GM12878 (cell line): ENCODE measurements around the gene PPARA. TPM values are rescaled to one million over a fixed set of nuclear protein-coding genes. Genes with fewer than 3 reads are reported as not detected.

Experiments
- ATAC-seq: fragments of 200-7000 bp; cut with Tn5 transposase; 3 replicates; pipeline ENCODE4 v1.9.1; 2020; ENCODE audit warnings: mild to moderate bottlenecking, moderate library complexity
- BruUV-seq: library from RNA; stranded (reverse); fragments of 400-500 nt; replicated peaks from 2 replicates; lab custom pipeline; 2021; lab: Mats Ljungman, UMichigan
- CTCF ChIA-PET: fragments of 300-600 bp; sonication (Branson Sonifier 250); formaldehyde crosslinking; extraction: SDS; loops from one replicate; lab custom pipeline; 2021; ENCODE audit warnings: inconsistent platforms; lab: Yijun Ruan, JAX
- POLR2A ChIA-PET: fragments of 350-600 bp; formaldehyde crosslinking; extraction: SDS; loops from one replicate; lab custom pipeline; 2021; ENCODE audit warnings: inconsistent platforms; lab: Charles Lee
- RAD21 ChIA-PET: fragments of 300-600 bp; sonication (Branson Sonifier 250); formaldehyde crosslinking; loops from one replicate; lab custom pipeline; 2023; ENCODE audit warnings: antibody characterized with exemption; ENCODE audit not compliant: unreplicated experiment; lab: Charles Lee
- SMC1A ChIA-PET: fragments of 300-600 bp; sonication (Branson Sonifier 250); formaldehyde crosslinking; loops from one replicate; lab custom pipeline; 2023; ENCODE audit not compliant: unreplicated experiment, uncharacterized antibody; lab: Charles Lee
- DNase-seq: peaks from one replicate; pipeline ENCODE4 v3.0.0-alpha.2; 2011; ENCODE audit warnings: low read depth, low spot score
- FAIRE-seq: peaks from 3 replicates; lab custom pipeline; 2011; peaks lifted over from hg19 to GRCh38; lab: Jason Lieb, UNC
- H2AFZ ChIP-seq: 2 replicates; pipeline ENCODE4 v1.6.0; 2011; ENCODE audit warnings: low read depth, low read length, control low read depth; ENCODE audit not compliant: control insufficient read depth
- H3K27ac ChIP-seq: 2 replicates; pipeline ENCODE4 v1.5.1; 2011; ENCODE audit warnings: control low read depth; ENCODE audit not compliant: control insufficient read depth, insufficient read depth
- H3K27me3 ChIP-seq, 2 experiments: replicated peaks in 1 of 2; 2 replicates each; pipeline versions ENCODE4 v1.6.0 to v1.6.1; 2011; ENCODE audit warnings: low read length in 1 of 2; ENCODE audit not compliant: control insufficient read depth in 2 of 2, insufficient read depth in 2 of 2
- H3K36me3 ChIP-seq, 2 experiments: 2 replicates each; pipeline ENCODE4 v1.5.1; 2011; ENCODE audit warnings: low read length in 1 of 2; ENCODE audit not compliant: control insufficient read depth in 2 of 2, insufficient read depth in 2 of 2
- H3K4me1 ChIP-seq: 2 replicates; pipeline ENCODE4 v1.6.1; 2011; ENCODE audit warnings: mild to moderate bottlenecking, low read length, moderate library complexity, mixed read lengths; ENCODE audit not compliant: control insufficient read depth, insufficient read depth
- H3K4me2 ChIP-seq: 2 replicates; pipeline ENCODE4 v1.6.0; 2011; ENCODE audit warnings: control low read depth; ENCODE audit not compliant: control insufficient read depth, insufficient read depth
- H3K4me3 ChIP-seq: fragments of 200-600 bp; sonication (generic); 2 replicates; pipeline ENCODE4 v1.5.1; 2016
- H3K79me2 ChIP-seq: 2 replicates; pipeline ENCODE4 v1.6.0; 2011; ENCODE audit warnings: low read length; ENCODE audit not compliant: control insufficient read depth, insufficient read depth
- H3K9ac ChIP-seq: 2 replicates; pipeline ENCODE4 v1.8.0; 2011; ENCODE audit warnings: low read length, control low read depth, mixed read lengths; ENCODE audit not compliant: control insufficient read depth, insufficient read depth
- H3K9me3 ChIP-seq: replicated peaks from 3 replicates; pipeline ENCODE4 v1.5.1; 2011; ENCODE audit warnings: mild to moderate bottlenecking, low read length; ENCODE audit not compliant: control insufficient read depth, insufficient read depth
- H4K20me1 ChIP-seq: 2 replicates; pipeline ENCODE4 v1.6.0; 2011; ENCODE audit not compliant: control insufficient read depth, insufficient read depth
- BCLAF1 ChIP-seq: fragments of 450-650 bp; IDR thresholded peaks from 2 replicates; pipeline ENCODE4 v1.6.1; 2017; ENCODE audit warnings: antibody characterized with exemption, mild to moderate bottlenecking, moderate library complexity
- BRCA1 ChIP-seq: IDR thresholded peaks from 2 replicates; pipeline ENCODE4 v1.6.1; 2011; ENCODE audit warnings: low read depth, low read length, improper control_type of control experiment
- CHD1 ChIP-seq: IDR thresholded peaks from 2 replicates; pipeline ENCODE4 v1.6.1; 2012; ENCODE audit warnings: low read depth, low read length, improper control_type of control experiment
- CREM ChIP-seq: IDR thresholded peaks from 2 replicates; pipeline ENCODE4 v1.6.1; 2014; ENCODE audit warnings: antibody characterized with exemption, low read depth
- ELK1 ChIP-seq: IDR thresholded peaks from 2 replicates; pipeline ENCODE4 v1.6.1; 2012; ENCODE audit warnings: low read depth, low read length, improper control_type of control experiment
- LARP7 ChIP-seq: fragments of 450-650 bp; IDR thresholded peaks from 2 replicates; pipeline ENCODE4 v1.6.1; 2017; ENCODE audit warnings: mild to moderate bottlenecking
- NRF1 ChIP-seq: conservative IDR thresholded peaks from 2 replicates; pipeline ENCODE4 v1.6.1; 2011; ENCODE audit warnings: mild to moderate bottlenecking, low read depth, low read length, improper control_type of control experiment
- POU2F2 ChIP-seq: IDR thresholded peaks from 3 replicates; pipeline ENCODE4 v1.6.1; 2011; ENCODE audit warnings: low read depth, mild to moderate bottlenecking, low read length, borderline replicate concordance
- RB1 ChIP-seq: fragments of 450-650 bp; formaldehyde crosslinking; IDR thresholded peaks from 2 replicates; pipeline ENCODE4 v1.6.1; 2017; ENCODE audit warnings: mild to moderate bottlenecking, borderline replicate concordance
- RBBP5 ChIP-seq: fragments of 200-600 bp; sonication (generic); conservative IDR thresholded peaks from 2 replicates; pipeline ENCODE4 v1.6.1; 2016
- RFX5 ChIP-seq: IDR thresholded peaks from 2 replicates; pipeline ENCODE4 v1.6.1; 2011; ENCODE audit warnings: low read depth, low read length, improper control_type of control experiment
- SIN3A ChIP-seq: IDR thresholded peaks from 2 replicates; pipeline ENCODE4 v1.6.1; 2012; ENCODE audit warnings: low read depth, low read length, improper control_type of control experiment
- USF1 ChIP-seq: IDR thresholded peaks from 2 replicates; pipeline ENCODE4 v1.6.1; 2011; ENCODE audit warnings: borderline replicate concordance, low read depth, mild to moderate bottlenecking, moderate library complexity, mixed read lengths, low read length; ENCODE audit not compliant: insufficient read depth; ENCODE audit errors: extremely low read length
- ZBTB33 ChIP-seq: fragments of 450-650 bp; IDR thresholded peaks from 2 replicates; pipeline ENCODE4 v1.6.1; 2017; ENCODE audit warnings: mild to moderate bottlenecking
- ZSCAN29 ChIP-seq: fragments of 450-650 bp; IDR thresholded peaks from 2 replicates; pipeline ENCODE4 v1.6.1; 2017; ENCODE audit warnings: mild to moderate bottlenecking, moderate library complexity
- WGBS: methylation state at CpG from one replicate; pipeline ENCODE4 v1.1.6; 2016; ENCODE audit warnings: low lambda C conversion rate; ENCODE audit not compliant: insufficient replicate concordance, insufficient coverage; ENCODE audit errors: missing lambda C conversion rate; 5-methylcytosine and 5-hydroxymethylcytosine counted together
- in situ Hi-C: fragments of 300-500 bp; cut with MboI; formaldehyde crosslinking; loops from 9 replicates; pipeline ENCODE4 v1.14.3; 2018; ENCODE audit warnings: mixed read lengths
- intact Hi-C: fragments of 100-400 bp; cut with micrococcal nuclease; formaldehyde crosslinking; loops from one replicate; pipeline ENCODE4 v1.14.2; 2022; ENCODE audit not compliant: unreplicated experiment
- polyA plus RNA-seq, 11 experiments: library from polyadenylated mRNA; depleted of rRNA in 4 of 11; unstranded in 6 of 11; stranded (reverse) in 5 of 11; fragments of >200 nt; fragmentation: Nextera tagmentation in 4 of 11; fragmentation: Illumina TruSeq in 1 of 11; extraction: Ambion mirVana in 4 of 11; extraction: Trizol in 1 of 11; gene quantifications; 1 replicate in 1 of 11; 2 replicates in 10 of 11; pipeline versions ENCODE4 v1.2.1 to v1.2.3, GENCODE V29; 2011 to 2016; ENCODE audit warnings: inconsistent platforms in 2 of 11, missing spikeins in 2 of 11, low read depth in 1 of 11
- total RNA-seq, 4 experiments: library from RNA; depleted of rRNA in 3 of 4; stranded (reverse); fragments of >200 nt in 3 of 4; fragmentation: Illumina TruSeq in 1 of 4; extraction: Trizol in 1 of 4; gene quantifications; 2 replicates each; pipeline versions ENCODE4 v1.2.1 to v1.2.3, GENCODE V29; 2013 to 2021

PPARA gene
- total and polyA plus RNA-seq, 10 of the 15 experiments (the other 5 are each of a cell fraction or from before 2014, with no cell fraction given) = 0.72 to 10.4 (median 4.6) TPM

- no peak for TF ChIP-seq BRCA1
- TF ChIP-seq, all 136 proteins: peak for 0
These were observed 2.7 kb upstream of the PPARA start (continued) for GRCh38 chr22:46147471-46148267.

GRCh38 chr22:46148336-46148735 is 2.0 kb upstream of the PPARA start:
- Histone ChIP-seq H3K27me3 (peaks cover 9% of the 10 kb centered on the region in 2 experiments), H3K4me1 (peaks cover 7% of the 10 kb centered on the region), H3K9me3 (no peaks in the 10 kb centered on the region), H3K4me3 (no peak overlapping the region), H2AFZ (no peak overlapping the region), H3K36me3 (no peaks in the 10 kb centered on the region), H4K20me1 (0 out of 2 replicates have a peak, but pooled peaks cover 2% of the 10 kb centered on the region), H3K4me2 (no peak overlapping the region), H3K27ac (no peak overlapping the region), H3K79me2 (peaks cover 5% of the 10 kb centered on the region), H3K9ac (no peak overlapping the region)
- SMC1A ChIA-PET = interaction anchor here (1.1 kb wide), 1 partner anchor 119 kb away, joined by 3 read pairs; the partner anchor contains the start of gene TTC38
- no peak for FAIRE-seq
- in situ Hi-C loops = no loop called here
- DNase-seq = no peak
- RAD21 ChIA-PET = no interaction called here
- BruUV-seq = no TSS peak
- WGBS = 85% methylated on average over 8 of the region's 8 CpGs
- CTCF ChIA-PET = no interaction called here
- POLR2A ChIA-PET = no interaction called here
- intact Hi-C loops = no loop called here
- no peak for ATAC-seq
- TF ChIP-seq BCLAF1 = no peak
- TF ChIP-seq CHD1 = no peak
- TF ChIP-seq NRF1 = no peak
- TF ChIP-seq CREM = no peak
- no peak for TF ChIP-seq RBBP5
- no peak for TF ChIP-seq RFX5
- no peak for TF ChIP-seq LARP7
- no peak for TF ChIP-seq RB1
- TF ChIP-seq ZBTB33 = no peak
- no peak for TF ChIP-seq SIN3A
- no peak for TF ChIP-seq USF1
- no peak for TF ChIP-seq ELK1
- TF ChIP-seq ZSCAN29 = no peak
- TF ChIP-seq POU2F2 = no peak
